Measurements from ENCODE around the gene SLC35G1.

Gene SLC35G1

DNA sequence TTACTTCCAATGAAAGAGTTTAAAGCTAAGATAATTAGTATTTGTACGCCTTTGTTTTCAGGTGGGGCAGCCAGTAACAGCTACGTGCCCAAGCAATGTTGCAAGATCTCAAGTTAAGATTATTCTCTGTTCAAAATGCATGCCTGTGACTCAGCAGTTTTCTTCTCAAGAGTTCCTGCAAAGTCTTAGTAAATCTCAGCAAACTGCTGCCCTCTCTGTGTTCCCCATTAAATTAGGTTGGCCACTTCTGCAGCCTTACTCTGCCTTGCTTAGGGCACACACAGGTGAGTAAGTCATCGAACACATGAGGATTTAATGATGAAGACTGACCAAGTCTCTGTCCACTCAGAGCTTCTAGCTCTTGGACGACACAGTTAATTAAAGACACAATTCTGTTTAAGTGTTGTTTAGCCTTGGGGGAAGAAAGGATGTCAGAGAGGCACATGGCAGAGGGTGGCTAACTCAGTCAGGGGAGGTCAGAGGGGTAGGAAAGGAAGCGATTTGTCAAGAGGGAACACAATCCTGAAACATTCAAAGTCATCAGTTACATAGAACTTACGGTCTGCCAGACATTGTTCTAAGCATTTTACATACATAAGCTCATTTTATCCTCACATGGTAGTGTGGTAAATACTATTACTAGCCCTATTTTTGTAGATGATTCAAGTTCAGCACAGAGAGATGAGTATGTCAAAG is 20.2 kb upstream of the SLC35G1 start:
- in situ Hi-C loops (cut with HindIII; ENCODE audit: low pct_ligation_motif_present, low pct_unique_long_range_greater_than_20kb, low sequenced_read_pairs): loop anchor here (25.0 kb wide), 1 partner anchor 111 kb away; the partner anchor contains the start of gene LGI1
- peak; percentile 11 for DNase-seq

DNA sequence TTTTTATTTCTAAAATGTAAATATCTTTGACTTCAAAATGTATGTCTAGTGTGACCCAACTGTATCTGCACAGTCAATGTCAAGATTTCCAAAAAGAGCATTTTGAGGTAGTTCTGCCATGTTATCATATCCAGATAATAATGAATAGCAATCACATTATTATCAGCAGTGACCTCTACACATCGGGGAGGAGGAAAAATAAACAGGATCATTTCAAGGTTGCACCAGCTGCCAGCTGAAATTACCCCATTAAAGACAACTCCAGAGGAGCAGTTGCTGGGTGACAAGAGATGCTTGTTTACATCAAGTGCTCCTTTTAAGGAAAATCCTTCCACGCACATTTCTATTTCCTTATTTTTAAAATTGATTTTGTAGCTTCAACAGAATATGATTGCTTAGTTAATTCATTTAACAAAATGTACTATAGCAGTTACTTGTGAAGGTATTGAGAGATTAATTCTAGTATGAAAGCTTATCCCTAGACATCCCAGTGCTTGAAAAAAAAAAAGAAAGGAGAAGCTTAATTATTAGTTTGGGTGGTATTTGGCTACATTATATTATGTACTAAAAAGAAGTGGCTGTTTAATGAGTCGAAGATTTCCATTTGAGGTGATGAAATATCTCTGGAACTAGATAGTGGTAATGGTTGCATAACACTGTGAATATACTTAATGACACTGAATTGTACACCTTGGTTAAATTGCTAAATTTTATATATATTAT is 19.3 kb upstream of the SLC35G1 start:
- DNase-seq: no peak
- in situ Hi-C loops (cut with HindIII; ENCODE audit: low pct_ligation_motif_present, low pct_unique_long_range_greater_than_20kb, low sequenced_read_pairs): loop anchor here (25.0 kb wide), 1 partner anchor 112 kb away; the partner anchor contains the start of gene LGI1

DNA sequence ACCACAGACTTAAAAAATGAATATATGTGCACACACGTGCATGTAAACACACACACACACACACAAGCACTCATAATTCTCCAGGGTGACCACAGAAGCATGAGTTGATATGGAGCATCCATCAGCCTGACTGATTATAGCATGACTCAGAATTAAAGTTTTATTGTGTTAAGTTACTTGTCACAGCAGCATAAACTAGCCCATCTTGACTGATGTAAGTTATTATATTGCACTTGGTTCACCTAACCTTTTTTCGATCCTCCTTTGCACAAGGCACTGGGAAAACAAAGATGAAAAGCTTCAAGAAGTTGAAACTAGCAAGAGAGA is 18.8 kb upstream of the SLC35G1 start:
- no peak for DNase-seq
- in situ Hi-C loops (cut with HindIII; ENCODE audit: low pct_ligation_motif_present, low pct_unique_long_range_greater_than_20kb, low sequenced_read_pairs): no loop called here

DNA sequence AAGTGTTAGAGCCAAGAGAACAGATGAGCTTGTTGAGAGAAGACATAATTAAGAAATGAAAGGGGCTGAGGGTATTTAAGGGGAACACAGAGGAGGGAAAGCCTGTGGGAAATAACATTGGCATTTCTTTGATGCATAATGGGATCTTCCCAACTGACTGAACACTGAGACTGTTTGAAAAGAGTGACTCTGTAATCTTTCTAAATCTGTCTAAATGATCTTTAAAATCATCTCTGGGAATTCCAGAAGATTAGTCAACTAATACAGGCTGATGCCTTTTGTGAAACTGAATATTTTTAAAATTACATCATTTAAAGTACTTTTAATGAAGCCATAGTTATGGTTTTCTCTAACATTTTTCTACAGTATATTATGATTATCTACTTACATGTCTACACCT is 17.4 kb upstream of the SLC35G1 start:
- in situ Hi-C loops (cut with HindIII; ENCODE audit: low pct_ligation_motif_present, low pct_unique_long_range_greater_than_20kb, low sequenced_read_pairs): no loop called here
- DNase-seq: no peak

DNA sequence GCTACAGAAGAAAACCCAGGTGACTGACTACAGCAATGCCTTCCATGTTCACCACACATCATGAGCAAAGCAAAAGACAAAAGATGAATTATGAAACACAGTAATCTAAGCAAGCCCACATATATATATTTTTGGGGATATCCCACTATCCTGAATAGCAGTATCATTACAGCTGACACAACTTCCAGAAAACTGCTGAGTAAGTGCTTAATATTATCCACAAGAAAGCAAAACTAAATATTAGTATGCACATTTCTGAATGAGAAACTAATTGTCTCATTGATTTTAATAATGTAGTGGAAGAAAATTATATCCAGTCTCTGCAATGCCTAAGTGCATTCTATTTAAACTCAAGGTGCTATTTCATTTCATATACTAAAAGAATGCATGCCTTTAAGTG is 14.5 kb upstream of the SLC35G1 start:
- in situ Hi-C loops (cut with HindIII; ENCODE audit: low pct_ligation_motif_present, low pct_unique_long_range_greater_than_20kb, low sequenced_read_pairs): no loop called here
- no peak for DNase-seq

DNA sequence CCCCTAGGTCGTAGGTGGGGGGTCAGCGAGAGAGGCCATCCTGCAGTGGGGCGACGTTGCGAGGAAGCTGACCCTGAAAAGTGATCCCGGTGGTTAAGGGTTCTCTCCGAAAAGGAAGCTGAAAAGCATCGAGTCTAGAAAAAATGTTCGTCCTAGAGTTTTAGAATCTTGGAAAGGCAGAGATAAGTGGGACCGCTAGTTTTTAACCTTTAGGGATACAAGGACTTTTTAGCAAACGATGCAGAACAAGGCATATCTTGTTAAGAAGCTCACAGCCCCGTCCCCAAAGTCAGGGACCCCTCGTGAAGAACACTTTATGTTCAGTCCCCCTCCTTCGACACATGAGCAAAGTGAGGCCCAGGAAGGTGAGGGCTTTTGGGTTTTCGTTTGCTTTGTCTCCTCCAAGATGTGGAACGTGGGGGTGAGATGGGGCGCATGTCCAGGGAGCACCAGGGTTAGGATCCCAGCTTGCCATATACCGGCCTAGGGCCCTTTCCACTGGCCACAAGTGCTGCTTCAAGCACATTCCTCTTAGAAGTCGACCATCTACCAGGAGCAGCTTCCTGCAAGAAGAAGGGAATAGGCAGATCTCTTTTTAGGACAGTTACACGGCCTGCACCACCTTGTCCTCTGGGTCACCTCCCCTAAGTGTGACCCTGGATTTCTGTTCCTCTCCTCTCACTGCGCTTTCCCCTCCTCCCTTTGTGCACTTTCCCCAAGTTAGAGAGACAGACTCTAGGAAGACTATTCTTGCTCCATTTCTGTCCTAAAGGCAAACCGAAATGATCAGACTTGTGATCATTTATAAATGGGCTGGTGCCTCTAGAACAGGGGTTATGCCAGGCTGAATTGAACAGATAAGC is 969 bp downstream of the SLC35G1 start:
- in situ Hi-C loops (cut with HindIII; ENCODE audit: low pct_ligation_motif_present, low pct_unique_long_range_greater_than_20kb, low sequenced_read_pairs): no loop called here
- DNase-seq: peak; percentile 1

DNA sequence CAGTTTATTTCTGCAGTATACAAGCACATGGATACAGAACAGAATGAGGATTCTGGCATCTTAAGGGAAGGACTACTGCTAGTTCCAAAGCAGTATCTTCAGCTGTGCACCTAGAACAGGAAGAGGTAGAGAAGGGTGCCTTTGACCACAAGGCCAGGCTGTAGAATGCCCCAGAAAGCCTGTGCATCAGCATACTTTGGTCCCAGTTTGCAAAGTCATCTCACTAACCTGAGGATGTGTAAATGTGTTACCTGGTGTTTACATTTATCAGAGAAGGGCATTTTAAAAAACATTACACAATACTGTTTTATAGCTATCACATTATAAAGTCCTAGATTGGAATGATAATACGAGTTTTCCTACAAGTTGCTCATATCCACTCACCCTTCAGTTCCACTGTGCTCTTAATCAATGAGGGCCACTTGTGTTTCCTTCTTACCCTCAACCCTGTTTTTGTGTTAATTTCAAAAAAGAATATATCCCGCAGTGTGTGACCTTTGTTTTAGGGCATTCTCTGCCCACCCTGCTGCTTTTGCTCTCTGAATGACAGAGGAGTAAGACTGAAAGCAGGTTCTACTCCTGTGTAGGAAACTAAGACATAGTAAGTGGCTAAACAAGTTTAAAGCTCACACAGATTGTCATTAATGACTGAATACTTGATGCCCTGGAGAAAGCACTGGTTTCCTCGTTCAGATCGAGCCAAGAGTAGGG is 3.4 kb downstream of the SLC35G1 start:
- DNase-seq: no peak
- in situ Hi-C loops (cut with HindIII; ENCODE audit: low pct_ligation_motif_present, low pct_unique_long_range_greater_than_20kb, low sequenced_read_pairs): no loop called here

DNA sequence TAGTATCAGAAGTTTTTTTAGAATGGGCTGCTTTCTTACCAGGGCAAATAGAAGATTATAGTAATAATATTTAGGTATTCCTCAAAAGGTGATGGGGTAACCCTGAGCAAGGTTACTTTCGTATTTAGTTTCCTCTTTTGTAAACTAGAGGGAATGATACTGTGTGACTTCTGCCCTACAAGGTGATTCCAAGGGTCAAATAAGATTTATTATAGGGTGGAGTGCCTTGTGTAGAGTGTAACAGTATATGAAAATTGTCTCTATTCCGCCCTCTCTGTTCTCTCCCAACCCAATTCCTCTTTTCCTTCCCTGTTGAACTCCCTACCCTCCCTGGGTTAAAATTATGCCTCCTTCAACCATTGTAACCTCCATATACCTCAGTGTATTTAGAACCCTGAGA is 5.3 kb downstream of the SLC35G1 start:
- no peak for DNase-seq
- in situ Hi-C loops (cut with HindIII; ENCODE audit: low pct_ligation_motif_present, low pct_unique_long_range_greater_than_20kb, low sequenced_read_pairs): no loop called here

DNA sequence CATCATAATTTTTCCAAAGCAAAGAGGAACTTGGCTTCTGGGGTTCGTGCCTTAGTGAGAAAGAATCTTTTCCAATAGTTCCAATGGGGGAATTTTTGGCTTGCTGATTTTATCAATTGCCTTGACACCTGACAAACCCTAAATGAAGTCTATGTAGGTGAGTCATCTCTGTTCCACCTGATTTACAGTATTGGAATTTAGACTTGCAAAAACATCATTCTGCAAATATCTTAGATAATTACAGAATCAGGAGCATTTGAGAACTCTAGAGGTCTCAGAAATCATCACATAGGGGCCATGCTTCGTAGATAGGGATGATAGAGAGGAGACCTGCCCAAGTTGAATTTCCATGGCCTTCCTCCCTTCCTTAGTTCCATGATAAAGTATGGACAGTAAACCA is 9.3 kb downstream of the SLC35G1 start:
- in situ Hi-C loops (cut with HindIII; ENCODE audit: low pct_ligation_motif_present, low pct_unique_long_range_greater_than_20kb, low sequenced_read_pairs): loop anchor here (25.0 kb wide), 1 partner anchor 409 kb away; no protein-coding TSS in a partner anchor
- no peak for DNase-seq

DNA sequence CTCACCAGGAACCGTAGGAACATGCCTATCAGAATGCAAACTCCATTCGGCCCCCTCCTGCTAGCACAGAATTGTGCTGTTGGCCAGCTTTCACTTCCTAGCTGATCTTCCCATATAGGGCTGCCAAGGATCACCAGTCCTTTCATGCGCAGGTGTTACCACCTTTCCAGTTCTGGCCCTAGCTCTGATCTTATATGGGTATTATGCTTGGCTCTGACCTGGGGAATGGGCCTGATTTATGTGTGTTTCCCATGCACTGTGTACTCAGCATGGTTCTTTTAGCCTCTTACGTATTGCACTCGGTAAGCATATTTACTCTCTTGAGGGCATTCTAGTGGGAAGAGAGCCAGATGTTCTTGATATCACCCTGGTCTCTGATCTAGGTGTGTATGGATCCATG is 11.1 kb downstream of the SLC35G1 start:
- in situ Hi-C loops (cut with HindIII; ENCODE audit: low pct_ligation_motif_present, low pct_unique_long_range_greater_than_20kb, low sequenced_read_pairs): loop anchor here (25.0 kb wide), 1 partner anchor 407 kb away; no protein-coding TSS in a partner anchor
- DNase-seq: no peak

DNA sequence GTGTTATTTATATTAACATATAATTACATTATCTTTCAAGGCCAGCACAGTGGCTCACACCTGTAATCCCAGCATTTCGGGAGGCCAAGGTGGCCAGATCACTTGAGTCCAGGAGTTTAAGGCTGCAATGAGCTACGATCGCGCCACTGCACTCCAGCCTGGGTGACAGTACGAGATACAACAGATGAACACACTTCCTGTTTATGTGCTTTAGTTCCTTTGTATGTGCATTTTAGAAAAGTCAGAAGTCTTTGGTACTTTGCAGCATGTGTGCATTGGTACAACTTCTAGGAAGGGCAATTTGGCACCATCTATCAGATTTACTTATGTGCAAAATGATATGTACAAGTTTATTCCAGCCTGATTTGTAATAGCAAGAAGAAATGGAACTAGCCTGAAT is 13.3 kb downstream of the SLC35G1 start:
- in situ Hi-C loops (cut with HindIII; ENCODE audit: low pct_ligation_motif_present, low pct_unique_long_range_greater_than_20kb, low sequenced_read_pairs): loop anchor here (25.0 kb wide), 1 partner anchor 405 kb away; no protein-coding TSS in a partner anchor
- no peak for DNase-seq

DNA sequence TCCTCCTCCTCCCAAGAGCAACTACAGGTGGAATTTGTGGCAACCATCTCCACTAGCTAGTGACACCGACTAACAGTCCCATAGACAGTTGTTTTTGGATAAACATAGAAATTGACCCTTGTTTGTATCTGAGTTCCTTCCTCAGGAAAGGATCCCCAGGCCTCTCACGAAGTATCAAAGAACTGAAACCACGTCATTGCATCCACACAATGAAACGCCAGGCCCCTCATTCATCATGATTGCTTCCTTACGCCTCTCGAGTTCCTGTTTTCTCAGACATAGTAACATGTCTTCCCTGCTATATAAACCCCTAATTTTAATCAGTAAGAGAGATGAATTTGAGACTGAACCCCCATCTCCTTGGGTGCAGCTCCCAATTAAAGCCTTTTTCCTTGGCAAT is 18.1 kb downstream of the SLC35G1 start:
- DNase-seq: no peak
- in situ Hi-C loops (cut with HindIII; ENCODE audit: low pct_ligation_motif_present, low pct_unique_long_range_greater_than_20kb, low sequenced_read_pairs): loop anchor here (25.0 kb wide), 1 partner anchor 400 kb away; no protein-coding TSS in a partner anchor

DNA sequence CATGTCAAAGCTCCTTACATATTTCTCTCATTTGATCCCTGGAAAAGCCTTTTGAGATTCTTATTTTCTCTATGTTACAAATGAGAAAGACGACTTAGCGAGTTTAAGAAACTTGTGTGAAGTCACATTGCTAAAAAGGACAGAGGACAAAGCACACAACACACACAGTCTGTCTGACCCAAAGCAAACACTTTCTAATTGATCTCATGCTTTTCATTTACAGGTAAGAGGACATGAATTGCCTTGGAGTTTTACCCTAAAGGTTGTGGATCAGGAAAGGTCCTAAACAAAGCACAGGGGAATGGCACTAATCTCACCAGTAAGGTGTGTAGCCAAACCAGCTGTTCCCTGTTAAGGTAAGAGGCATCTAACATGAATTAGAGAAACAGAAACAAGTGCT is 18.7 kb downstream of the SLC35G1 start:
- in situ Hi-C loops (cut with HindIII; ENCODE audit: low pct_ligation_motif_present, low pct_unique_long_range_greater_than_20kb, low sequenced_read_pairs): loop anchor here (25.0 kb wide), 1 partner anchor 400 kb away; no protein-coding TSS in a partner anchor

DNA sequence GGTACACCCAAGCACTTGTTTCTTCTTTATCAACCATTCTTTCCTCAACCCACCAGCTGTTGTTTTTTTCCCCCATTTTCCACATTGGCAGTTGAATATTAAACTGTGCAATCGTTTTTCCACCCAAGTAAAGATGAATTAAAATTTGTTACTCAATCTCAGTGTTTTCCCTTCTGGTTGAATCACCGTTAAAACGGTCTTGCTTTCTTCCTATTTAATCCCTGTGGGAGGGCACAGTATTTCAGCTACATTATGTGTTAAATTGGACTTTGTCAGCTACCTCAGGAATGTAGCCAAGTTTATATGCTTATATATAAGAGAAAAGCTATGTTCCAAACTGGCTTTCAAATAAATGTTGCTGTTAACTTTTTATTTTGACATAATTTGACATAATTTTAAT is 19.9 kb downstream of the SLC35G1 start:
- no peak for DNase-seq
- in situ Hi-C loops (cut with HindIII; ENCODE audit: low pct_ligation_motif_present, low pct_unique_long_range_greater_than_20kb, low sequenced_read_pairs): loop anchor here (25.0 kb wide), 1 partner anchor 399 kb away; no protein-coding TSS in a partner anchor

More for the DNA sequence above, 18.7 kb downstream of the SLC35G1 start:
- no peak for DNase-seq

DNA sequence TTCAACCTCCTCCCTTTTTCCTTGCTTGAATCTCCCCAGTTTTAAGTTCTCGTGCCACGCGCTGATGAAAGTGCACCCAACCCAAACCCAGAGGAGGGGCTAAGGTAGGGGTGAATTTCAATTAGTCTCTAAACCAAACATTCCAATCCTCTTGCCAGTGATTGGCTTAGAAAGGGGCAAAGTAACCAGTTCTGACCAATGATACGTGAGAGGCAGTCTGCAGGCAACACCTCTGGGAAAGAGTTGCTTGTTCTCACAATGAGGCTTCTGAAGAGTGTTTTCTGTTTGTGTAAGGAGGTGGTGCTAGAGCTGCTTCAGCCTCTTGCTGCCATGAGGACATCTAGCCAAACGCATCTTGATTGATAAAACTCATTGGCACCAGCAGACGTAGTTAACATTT is 21.8 kb downstream of the SLC35G1 start:
- DNase-seq: peak; percentile 45
- in situ Hi-C loops (cut with HindIII; ENCODE audit: low pct_ligation_motif_present, low pct_unique_long_range_greater_than_20kb, low sequenced_read_pairs): loop anchor here (25.0 kb wide), 1 partner anchor 397 kb away; no protein-coding TSS in a partner anchor

DNA sequence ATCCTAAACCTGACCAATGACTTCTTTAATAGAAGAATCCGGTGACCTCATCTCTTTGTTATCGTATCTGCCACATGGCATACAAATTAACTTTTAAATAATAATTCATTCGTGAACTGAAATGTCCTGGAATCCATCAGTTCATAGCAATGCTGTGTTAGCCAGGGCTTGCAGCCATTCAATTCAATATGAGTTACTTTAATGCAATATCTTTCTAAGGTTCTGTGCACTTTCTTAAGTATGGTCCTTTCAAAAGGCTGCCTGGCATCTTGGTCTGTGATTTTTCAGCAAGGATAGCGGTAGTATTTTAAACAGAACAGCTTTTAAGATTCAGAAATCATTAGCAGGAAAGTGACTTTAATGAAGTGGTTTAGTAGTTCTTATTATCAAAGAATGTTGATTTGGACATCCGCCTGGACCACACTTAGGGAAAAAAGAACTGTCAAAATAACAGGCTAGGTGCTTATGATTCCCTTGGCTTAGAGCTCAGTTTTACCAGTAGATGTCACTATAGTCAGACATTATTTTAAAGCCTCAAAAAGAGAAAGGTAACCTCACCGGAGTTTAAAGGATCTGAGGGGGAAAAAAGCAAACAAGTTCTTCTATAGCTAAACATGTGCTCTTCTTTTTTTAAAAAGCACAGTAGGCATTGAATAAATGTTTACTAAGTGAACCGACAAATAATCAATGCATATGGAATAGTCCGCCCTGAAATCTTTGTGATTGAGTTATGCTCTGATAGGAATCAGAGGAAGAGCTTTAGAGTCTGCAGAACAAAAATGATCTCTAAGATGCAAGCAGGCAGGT is 22.7 kb downstream of the SLC35G1 start:
- peak; percentile 69 for DNase-seq
- in situ Hi-C loops (cut with HindIII; ENCODE audit: low pct_ligation_motif_present, low pct_unique_long_range_greater_than_20kb, low sequenced_read_pairs): loop anchor here (25.0 kb wide), 1 partner anchor 396 kb away; no protein-coding TSS in a partner anchor

DNA sequence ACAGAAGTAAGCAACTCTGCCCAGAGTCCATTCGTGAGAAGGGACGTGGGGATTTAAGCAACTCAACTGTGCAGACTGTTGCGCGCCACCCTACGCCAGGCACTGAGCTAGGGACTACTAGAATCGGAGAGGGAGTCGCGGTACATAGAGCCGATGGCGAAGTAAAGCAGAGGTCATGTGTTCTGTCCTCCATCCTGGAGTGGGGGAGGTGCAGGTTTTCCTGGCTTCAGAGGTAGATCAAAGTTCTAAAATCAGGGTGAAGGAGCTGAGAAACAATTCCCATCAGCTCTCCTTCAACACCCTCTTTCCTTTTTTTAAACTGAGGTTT is 23.2 kb downstream of the SLC35G1 start:
- in situ Hi-C loops (cut with HindIII; ENCODE audit: low pct_ligation_motif_present, low pct_unique_long_range_greater_than_20kb, low sequenced_read_pairs): loop anchor here (25.0 kb wide), 1 partner anchor 395 kb away; no protein-coding TSS in a partner anchor

More for the DNA sequence above, 23.2 kb downstream of the SLC35G1 start:
- no peak for DNase-seq
